NCI-H526 (cell line): ENCODE data around the gene LRRC26.

ENCODE experiments used
- DNase-seq, 2 experiments: peaks; one replicate each; lab custom pipeline; 2025; lab: John Stamatoyannopoulos, UW

LRRC26 gene

DNA sequence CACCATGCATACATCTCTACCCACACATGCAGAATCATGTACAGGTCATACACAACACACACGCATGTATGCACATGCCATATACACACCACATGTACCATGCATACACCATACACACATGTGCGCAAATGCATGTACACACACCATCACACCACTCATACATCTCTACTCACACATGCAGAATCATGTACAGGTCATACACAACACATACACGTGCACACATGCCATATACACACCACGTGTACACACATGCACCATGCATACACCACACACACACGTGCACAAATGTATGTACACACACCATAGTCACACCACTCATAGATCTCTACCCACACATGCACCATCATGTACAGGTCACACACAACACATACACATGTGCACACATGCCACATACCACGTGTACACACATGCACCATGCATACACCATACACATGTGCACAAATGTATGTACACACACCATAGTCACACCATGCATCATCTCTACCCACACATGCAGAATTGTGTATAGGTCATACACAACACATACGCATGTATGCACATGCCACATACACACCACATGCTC is 16.9 kb downstream of the LRRC26 start:
- no peak for DNase-seq

DNA sequence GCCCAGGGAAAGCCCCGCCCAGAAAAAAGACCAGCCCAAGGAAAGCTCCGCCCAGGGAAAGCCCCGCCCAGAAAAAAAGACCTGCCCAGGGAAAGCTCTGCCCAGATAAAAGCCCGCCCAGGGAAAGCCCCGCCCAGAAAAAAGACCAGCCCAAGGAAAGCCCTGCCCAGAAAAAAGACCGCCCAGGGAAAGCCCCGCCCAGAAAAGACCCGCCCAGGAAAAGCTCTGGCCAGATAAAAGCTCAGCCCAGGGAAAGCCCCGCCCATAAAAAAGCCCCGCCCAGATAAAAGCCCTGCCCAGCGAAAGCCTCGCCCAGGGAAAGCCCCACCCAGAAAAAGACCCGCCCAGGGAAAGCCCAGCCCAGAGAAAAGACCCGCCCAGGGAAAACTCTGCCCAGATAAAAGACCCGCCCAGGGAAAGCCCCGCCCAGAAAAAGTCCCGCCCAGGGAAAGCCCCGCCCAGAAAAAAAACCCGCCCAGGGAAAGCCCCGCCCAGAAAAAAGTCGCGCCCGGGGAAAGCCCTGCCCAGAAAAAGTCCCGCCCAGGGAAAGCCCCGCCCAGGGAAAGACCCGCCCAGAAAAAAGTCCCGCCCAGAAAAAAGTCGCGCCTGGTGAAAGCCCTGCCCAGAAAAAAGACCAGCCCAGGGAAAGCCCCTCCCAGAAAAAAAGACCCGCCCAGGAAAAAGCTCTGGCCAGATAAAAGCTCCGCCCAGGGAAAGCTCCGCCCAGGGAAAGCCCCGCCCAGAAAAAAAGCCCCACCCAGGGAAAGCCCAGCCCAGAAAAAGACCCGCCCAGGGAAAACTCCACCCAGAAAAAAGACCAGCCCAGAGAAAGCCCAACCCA is 19.0 kb downstream of the LRRC26 start:
- peak; percentile 88 to 97 for DNase-seq

DNA sequence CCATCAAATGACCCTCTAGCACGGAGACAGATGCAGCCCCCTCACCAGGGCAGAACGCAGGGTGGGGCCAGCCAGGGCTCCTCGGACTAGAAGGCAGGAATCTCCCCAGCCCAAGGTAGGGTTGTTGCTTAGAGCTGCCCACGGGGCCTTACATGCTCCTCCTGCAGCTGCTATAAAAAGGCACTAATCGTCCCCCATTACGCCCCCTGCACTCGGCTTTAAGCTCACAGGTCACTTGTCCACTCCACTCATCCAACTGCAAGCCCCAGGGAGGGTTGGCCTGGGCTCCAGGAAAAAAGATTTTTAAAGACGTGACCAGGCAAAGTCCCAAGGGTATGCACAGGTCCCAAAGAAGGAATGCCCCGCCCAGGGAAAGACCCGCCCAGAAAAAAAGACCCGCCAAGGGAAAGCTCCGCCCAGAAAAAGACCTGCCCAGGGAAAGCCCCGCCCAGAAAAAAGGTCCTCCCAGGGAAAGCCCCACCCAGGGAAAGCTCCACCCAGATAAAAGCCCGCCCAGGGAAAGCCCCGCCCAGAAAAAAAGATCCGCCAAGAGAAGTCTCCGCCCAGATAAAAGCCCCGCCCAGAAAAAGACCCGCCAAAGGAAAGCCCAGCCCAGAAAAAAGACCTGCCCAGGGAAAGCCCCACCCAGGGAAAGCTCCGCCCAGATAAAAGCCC is 19.8 kb downstream of the LRRC26 start:
- peak; percentile 65 to 97 for DNase-seq

DNA sequence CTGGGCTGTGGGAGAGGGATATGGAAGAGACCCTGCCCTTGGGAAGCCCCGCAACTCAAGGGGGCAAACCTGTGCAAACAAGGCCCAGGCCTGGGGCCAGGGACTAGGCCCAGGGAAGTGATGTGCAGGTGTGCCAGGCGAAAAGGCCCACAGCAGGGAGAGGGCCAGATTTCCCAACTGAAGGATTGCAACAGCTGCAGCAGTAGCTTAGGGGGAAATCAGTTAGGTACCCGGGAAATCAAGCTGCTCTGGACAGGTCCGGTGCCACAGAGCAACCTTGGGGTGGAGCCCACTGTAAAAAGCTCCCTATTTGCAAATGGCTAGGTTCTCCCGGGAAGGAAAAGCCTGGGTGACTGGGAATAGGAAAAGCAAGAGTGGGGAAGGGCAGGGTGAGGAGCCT is 20.5 kb downstream of the LRRC26 start:
- no peak for DNase-seq

DNA sequence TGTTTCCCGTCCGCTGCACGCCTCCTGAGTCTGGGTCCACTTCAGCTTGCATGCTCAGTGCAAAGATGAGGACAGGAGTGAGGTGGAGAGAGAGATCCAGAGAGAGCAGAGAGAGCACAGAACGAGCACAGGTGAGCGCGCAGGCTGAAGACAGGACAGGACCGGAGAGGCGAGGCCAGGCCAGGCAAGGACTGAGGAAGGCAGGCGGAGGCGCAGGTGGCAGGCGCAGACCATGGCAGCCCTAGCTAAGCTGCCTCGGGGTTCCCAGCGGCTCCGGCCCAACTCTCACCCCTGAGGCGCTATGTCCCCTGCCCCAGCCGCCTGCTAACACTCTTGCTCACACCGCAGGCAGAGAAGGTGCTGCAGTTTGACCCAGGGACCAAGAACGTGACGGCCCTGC is 21.2 kb downstream of the LRRC26 start:
- no peak for DNase-seq

DNA sequence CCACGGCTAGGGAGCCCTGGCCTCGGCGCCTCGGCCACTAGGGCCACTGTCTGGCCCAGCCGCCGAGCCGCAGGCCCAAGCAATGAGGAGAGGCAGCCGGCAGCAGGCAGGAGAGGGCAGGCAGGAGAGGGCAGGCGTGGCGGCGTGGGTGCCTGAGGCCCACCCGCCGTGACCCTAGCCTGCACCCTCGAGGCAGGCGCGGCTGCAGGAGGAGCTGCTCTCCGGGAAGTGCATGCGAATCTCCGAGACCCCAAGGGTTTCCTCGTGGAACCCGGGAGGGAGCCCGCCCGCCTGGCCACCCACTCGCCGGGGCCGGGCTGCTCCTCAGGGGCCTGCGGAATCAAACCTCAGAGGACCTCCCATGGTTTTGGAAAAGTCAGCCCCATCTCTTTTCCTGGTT is 21.6 kb downstream of the LRRC26 start:
- DNase-seq, result no peak

DNA sequence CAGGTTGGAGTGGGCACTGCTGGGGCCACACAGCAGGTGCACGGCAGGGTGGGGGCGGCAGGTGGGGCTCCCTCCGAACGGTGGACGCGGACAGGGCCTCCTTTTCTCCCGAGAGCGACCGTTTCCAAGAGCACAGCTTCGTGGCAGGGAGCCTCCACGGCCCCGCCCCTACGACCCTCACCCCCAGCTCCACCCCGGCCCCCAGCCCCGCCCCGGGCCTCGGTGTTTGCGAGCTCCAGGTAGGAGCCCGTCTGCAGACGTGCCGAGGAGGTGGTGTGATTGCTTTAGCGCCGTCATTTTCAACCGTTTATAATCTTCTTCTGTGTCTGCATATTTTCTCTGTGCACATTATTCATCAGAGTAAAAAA is 22.1 kb downstream of the LRRC26 start:
- no peak for DNase-seq

DNA sequence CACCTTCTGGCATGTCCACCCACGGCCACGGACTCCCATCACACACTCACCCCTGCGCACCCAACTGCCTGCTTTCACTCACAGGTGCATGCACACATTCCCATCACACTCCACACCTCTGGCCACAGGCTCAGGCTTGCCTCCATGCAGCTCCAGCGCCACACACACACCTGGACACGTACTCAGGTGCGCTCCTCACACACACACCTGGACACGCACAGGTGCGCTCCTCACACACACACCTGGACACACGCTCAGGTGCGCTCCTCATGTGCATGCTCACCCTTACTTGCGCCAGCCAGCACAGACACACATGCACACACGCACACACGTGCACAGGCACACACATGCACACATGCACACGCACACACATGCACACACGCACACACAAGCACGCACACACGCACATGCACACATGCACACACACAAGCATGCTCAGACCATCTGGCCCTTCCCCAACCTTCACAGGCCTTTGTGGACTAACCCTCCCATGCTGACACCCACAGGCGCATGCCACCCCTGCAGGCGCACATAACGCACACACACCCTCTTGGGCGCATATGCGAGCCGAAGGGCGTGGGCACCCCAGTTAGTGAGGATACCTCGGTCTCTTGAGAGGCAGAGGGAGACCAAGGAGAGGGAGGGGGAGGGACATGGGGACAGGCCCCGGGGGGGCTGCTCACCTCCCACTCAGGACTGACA is 22.6 kb downstream of the LRRC26 start:
- DNase-seq, result no peak

GRCh38 chr9:137146527-137146918 is 23.3 kb downstream of the LRRC26 start:
- no peak for DNase-seq

DNA sequence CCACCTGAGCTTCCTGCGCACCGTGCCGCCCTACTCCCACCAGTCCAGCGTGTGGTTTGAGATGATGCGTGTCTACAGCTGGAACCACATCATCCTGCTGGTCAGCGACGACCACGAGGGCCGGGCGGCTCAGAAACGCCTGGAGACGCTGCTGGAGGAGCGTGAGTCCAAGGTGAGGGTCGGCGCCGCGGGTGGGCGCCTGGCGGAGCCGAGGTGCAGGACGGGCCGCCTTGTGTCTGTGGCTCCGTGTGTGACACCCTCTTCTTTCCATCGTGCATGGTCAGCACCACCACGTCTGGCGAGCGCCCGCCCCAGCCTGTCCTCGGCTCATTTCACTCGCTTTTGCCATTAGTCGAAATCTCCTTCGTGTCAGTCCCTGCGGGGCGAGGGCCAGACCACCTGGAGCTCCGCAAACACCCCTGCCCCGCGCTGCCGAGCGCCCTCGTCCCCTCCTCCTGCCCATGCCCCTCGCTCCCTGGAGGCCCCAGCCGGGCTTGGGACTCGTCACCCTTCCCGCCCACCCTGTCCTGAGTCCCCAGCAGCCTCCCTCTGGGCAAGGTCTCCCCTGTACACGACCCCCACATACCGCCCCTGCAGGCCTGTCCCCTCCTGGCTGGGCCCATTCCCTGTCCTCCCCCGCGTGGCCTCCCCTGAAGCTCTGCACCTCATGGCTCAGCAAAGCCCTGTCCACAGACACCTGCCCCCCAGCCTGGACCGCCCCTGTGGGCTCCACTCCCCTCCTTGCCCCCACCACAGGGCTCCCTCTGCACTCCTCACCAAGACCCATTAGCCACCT is 23.9 kb downstream of the LRRC26 start:
- DNase-seq, result no peak

- DNase-seq, result no peak
Measured at GRCh38 chr9:137143459-137143858, 26.4 kb downstream of the LRRC26 start.

DNA sequence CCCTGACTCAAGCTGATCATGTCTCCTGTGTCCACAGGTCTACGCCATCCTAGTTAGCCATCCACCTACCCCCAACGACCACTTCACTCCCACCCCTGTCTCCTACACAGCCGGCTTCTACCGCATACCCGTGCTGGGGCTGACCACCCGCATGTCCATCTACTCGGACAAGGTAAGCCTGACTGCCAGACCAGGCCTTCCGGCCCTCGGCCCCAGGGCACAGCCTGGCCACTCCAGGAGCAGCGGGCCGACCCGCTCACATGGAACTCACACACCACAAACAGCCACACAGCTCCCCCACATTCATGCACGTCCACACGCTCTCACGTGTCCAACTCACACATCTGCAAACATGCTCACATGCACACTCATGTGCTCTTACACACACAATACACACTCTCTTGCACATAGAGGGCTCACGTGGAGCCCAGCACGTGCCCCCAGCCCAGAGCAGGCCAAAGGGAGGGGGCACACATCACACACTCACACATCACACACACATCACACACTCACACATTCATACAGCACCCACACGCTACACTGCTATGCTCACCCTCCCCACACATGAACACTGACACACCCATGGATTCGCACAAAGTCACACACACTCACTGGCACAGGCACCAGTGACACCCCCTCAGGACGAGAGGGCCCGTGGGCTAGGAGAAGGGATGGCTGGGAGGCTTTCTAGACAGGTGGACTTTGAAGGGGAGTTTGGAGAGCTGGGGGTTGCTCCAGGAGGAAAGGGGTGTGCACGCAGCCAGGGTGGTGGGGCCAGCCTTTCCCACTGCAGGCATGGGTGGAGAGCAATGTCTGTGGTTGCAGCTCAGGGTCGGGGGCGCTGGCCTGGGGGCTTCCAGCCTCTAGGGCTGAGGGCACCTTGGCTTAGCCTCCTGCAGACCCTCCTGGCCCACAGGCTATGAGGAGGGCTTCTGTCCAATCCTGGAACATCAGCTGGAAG is 27.6 kb downstream of the LRRC26 start:
- no peak for DNase-seq

DNA sequence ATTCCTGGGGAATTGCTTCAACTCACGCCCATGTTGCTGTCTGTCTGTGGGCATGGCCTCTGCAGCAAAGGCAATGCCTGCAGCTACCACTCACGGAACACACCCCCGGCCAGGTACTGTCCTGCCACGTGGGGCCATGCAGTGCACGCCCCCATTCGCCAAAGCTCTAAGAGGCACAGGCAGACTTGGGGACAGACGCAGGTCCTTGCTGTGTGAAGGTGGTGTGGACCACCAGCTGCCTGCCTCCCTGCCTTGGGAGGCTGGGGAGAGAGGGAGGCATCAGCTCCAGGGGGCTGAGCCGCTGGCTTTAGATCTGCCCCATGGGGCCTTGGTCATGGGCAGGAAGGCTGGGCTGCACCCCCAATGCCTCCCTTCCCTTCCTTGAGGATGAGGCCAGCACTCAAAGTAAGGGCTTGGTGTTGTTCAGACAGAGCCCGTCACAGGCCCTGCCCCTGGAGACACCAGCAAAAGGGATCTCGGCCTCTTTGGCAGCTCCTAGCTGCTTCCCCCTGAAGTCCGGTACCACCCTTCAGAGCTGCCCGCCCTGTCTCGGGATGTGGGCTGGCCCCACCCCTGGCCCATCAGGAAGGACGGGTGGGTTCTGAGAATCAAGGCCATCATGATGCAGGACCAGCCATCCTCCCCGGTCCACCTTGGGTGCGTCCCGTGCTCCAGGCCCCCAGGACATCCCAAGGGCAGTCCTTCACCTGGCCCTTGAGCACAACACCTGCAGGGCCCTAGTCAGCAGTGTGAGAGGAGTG is 28.6 kb downstream of the LRRC26 start:
- DNase-seq, result no peak

- DNase-seq, result no peak
Measured at GRCh38 chr9:137140151-137141012, 29.5 kb downstream of the LRRC26 start.

- no peak for DNase-seq
Measured at GRCh38 chr9:137139468-137140150, 30.2 kb downstream of the LRRC26 start.

- DNase-seq, result no peak
Measured at GRCh38 chr9:137138722-137139467, 31.0 kb downstream of the LRRC26 start, which contains the start of gene GRIN1. GRIN1 (plus strand) TSS chr9:137139154; CDS start chr9:137139487, 333 bp downstream.

- DNase-seq, result peak in 1 of 2 experiments; percentile 52
Measured at GRCh38 chr9:137138058-137138721, 31.7 kb downstream of the LRRC26 start.
